Endothelial cell of umbilical vein (primary cell): ENCODE results near the gene LMTK3. TPM values are rescaled to one million over a fixed set of nuclear protein-coding genes. Genes with fewer than 3 reads are reported as not detected.
A peak's percentile ranks its signal among the peaks of the same experiment; 100 is the strongest.

Experiments used
- BruUV-seq: library from RNA; stranded (reverse); fragments of 400-500 nt; replicated peaks from 2 replicates; lab custom pipeline; 2021; lab: Mats Ljungman, UMichigan
- CTCF ChIA-PET: fragments of 300-600, 350-600 bp; sonication (Branson Sonifier 250); formaldehyde crosslinking; loops from one replicate; lab custom pipeline; 2021; ENCODE audit warnings: antibody characterized with exemption, inconsistent platforms; lab: Charles Lee
- POLR2A ChIA-PET: fragments of 300-600, 350-600 bp; sonication (Branson Sonifier 250); formaldehyde crosslinking; loops from one replicate; lab custom pipeline; 2021; ENCODE audit warnings: antibody characterized with exemption, inconsistent platforms; lab: Charles Lee
- DNase-seq: peaks from one replicate; pipeline ENCODE4 v3.0.0-alpha.2; 2011; ENCODE audit warnings: low read depth, low spot score
- FAIRE-seq: peaks from 2 replicates; lab custom pipeline; 2011; peaks lifted over from hg19 to GRCh38; lab: Jason Lieb, UNC
- H2AFZ ChIP-seq: 2 replicates; pipeline ENCODE4 v1.6.0; 2012; ENCODE audit warnings: low read depth, low read length, control low read depth, inconsistent platforms
- H3K27ac ChIP-seq: 2 replicates; pipeline ENCODE4 v1.5.1; 2011; ENCODE audit warnings: low read depth, mild to moderate bottlenecking, control low read depth, low read length, moderate library complexity; ENCODE audit not compliant: insufficient read depth
- H3K27me3 ChIP-seq, 2 experiments: 2 replicates each; pipeline versions ENCODE4 v1.6.0 to v1.6.1; 2011; ENCODE audit warnings: low read length in 2 of 2, mixed read lengths in 1 of 2; ENCODE audit not compliant: control insufficient read depth in 2 of 2, insufficient read depth in 2 of 2
- H3K36me3 ChIP-seq, 2 experiments: 2 replicates in 1 of 2; 3 replicates in 1 of 2; pipeline ENCODE4 v1.5.1; 2011; ENCODE audit warnings: low read length in 2 of 2, mild to moderate bottlenecking in 1 of 2, moderate library complexity in 1 of 2; ENCODE audit not compliant: control insufficient read depth in 2 of 2, insufficient read depth in 2 of 2; ENCODE audit errors: extremely low read depth in 1 of 2
- H3K4me1 ChIP-seq: 3 replicates; pipeline ENCODE4 v1.5.1; 2011; ENCODE audit warnings: mild to moderate bottlenecking, low read length; ENCODE audit not compliant: control insufficient read depth, insufficient read depth; ENCODE audit errors: extremely low read depth
- H3K4me2 ChIP-seq: 2 replicates; pipeline ENCODE4 v1.6.1; 2011; ENCODE audit warnings: low read length, control low read depth, mixed read lengths; ENCODE audit not compliant: insufficient read depth
- H3K4me3 ChIP-seq, 3 experiments: fragments of 200-600 bp in 1 of 3; sonication (generic), shearing (Covaris generic) in 1 of 3; replicated peaks in 1 of 3; 2 replicates each; pipeline ENCODE4 v1.5.1; 2011 to 2016; ENCODE audit warnings: control low read depth in 3 of 3, low read length in 3 of 3, mild to moderate bottlenecking in 2 of 3, inconsistent platforms in 1 of 3, low read depth in 1 of 3, moderate library complexity in 1 of 3; ENCODE audit not compliant: insufficient read depth in 1 of 3
- H3K79me2 ChIP-seq: 2 replicates; pipeline ENCODE4 v1.6.0; 2012; ENCODE audit warnings: low read length, inconsistent platforms; ENCODE audit not compliant: control insufficient read depth, insufficient read depth
- H3K9ac ChIP-seq: replicated peaks from 2 replicates; pipeline ENCODE3; 2011; ENCODE audit warnings: low read length, control low read depth; ENCODE audit not compliant: insufficient read depth; ENCODE audit errors: extremely low read depth
- H3K9me1 ChIP-seq: replicated peaks from 3 replicates; pipeline ENCODE4 v1.6.0; 2011; ENCODE audit warnings: mild to moderate bottlenecking, low read length; ENCODE audit not compliant: control insufficient read depth, insufficient read depth; ENCODE audit errors: extremely low read depth
- H3K9me3 ChIP-seq: replicated peaks from 2 replicates; pipeline ENCODE4 v1.5.1; 2012; ENCODE audit warnings: low read length, inconsistent platforms; ENCODE audit not compliant: control insufficient read depth, insufficient read depth
- H4K20me1 ChIP-seq: replicated peaks from 2 replicates; pipeline ENCODE3; 2011; ENCODE audit warnings: mild to moderate bottlenecking, low read length; ENCODE audit not compliant: control insufficient read depth, insufficient read depth; ENCODE audit errors: extremely low read depth
- CTCF ChIP-seq, 2 donors: IDR thresholded peaks; 1 replicate in 1 of 2; 2 replicates in 1 of 2; pipeline ENCODE4 v1.5.1; 2011; ENCODE audit warnings: low read length in 2 of 2, mild to moderate bottlenecking in 2 of 2, moderate library complexity in 2 of 2, control low read depth in 1 of 2, inconsistent platforms in 1 of 2, low read depth in 1 of 2; ENCODE audit not compliant: insufficient read depth in 1 of 2; ENCODE audit errors: extremely low read depth in 1 of 2
- EZH2 ChIP-seq: IDR thresholded peaks from 2 replicates; pipeline ENCODE4 v1.6.1; 2012; ENCODE audit warnings: borderline replicate concordance, low read depth, mild to moderate bottlenecking, moderate library complexity, low read length, inconsistent platforms; ENCODE audit not compliant: severe bottlenecking
- FOS ChIP-seq: IDR thresholded peaks from 2 replicates; pipeline ENCODE4 v1.6.1; 2011; ENCODE audit warnings: mild to moderate bottlenecking, low read length, moderate library complexity, borderline replicate concordance; ENCODE audit not compliant: insufficient read depth
- JUN ChIP-seq: IDR thresholded peaks from 2 replicates; pipeline ENCODE4 v1.6.1; 2011; ENCODE audit warnings: borderline replicate concordance, low read depth; ENCODE audit not compliant: insufficient read length, insufficient read depth
- MAX ChIP-seq: IDR thresholded peaks from 2 replicates; pipeline ENCODE4 v1.6.1; 2011; ENCODE audit not compliant: insufficient read depth, insufficient read length
- MYC ChIP-seq: IDR thresholded peaks from one replicate; pipeline ENCODE4 v1.6.1; 2011; ENCODE audit warnings: mild to moderate bottlenecking, low read depth, low read length
- POLR2A ChIP-seq: IDR thresholded peaks from 2 replicates; pipeline ENCODE4 v1.6.1; 2012; ENCODE audit warnings: low read depth, mild to moderate bottlenecking, control low read depth, low read length
- POLR2AphosphoS5 ChIP-seq: IDR thresholded peaks from 2 replicates; pipeline ENCODE4 v1.6.1; 2012; ENCODE audit warnings: low read depth, mild to moderate bottlenecking, control low read depth, low read length, moderate library complexity; ENCODE audit not compliant: insufficient read depth
- dilution Hi-C: fragments of 300-500 bp; cut with MboI; formaldehyde crosslinking; loops from one replicate; pipeline ENCODE4 v1.15.0; 2019; ENCODE audit warnings: low sequenced_read_pairs; ENCODE audit not compliant: extremely low pct_ligation_motif_present
- intact Hi-C: fragments of 100-400 bp; cut with micrococcal nuclease; formaldehyde crosslinking; loops from one replicate; pipeline ENCODE4 v1.10.0; 2022
- polyA plus RNA-seq, 4 experiments: library from polyadenylated mRNA; depleted of rRNA in 3 of 4; stranded (reverse) in 3 of 4; unstranded in 1 of 4; fragments of >200 nt; gene quantifications; 2 replicates each; pipeline versions ENCODE4 v1.2.1 to v1.2.3, GENCODE V29; 2011 to 2012; ENCODE audit warnings: missing spikeins in 1 of 4
- total RNA-seq: library from RNA; stranded (reverse); gene quantifications from 2 replicates; pipeline ENCODE4 v1.2.3, GENCODE V29; 2021

LMTK3 gene
- total and polyA plus RNA-seq, 2 donors (not counting 3 experiments of a cell fraction or from before 2014, with no cell fraction given) = 0.11 to 0.14 TPM

GRCh38 chr19:48556163-48556562 lies 44.5 kb upstream of the LMTK3 start:
- Histone ChIP-seq H3K79me2 (no peaks in the 10 kb centered on the region), H3K36me3 (no peaks in the 10 kb centered on the region), H2AFZ (no peak overlapping the region), H4K20me1 (no peaks in the 10 kb centered on the region), H3K27me3 (no peaks in the 10 kb centered on the region), H3K4me2 (no peak overlapping the region), H3K4me3 (no peak overlapping the region), H3K9me3 (no peaks in the 10 kb centered on the region), H3K27ac (no peak overlapping the region), H3K9me1 (no peaks in the 10 kb centered on the region), H3K9ac (no peak overlapping the region), H3K4me1 (peaks cover 5% of the 10 kb centered on the region)
- ChIA-PET POLR2A (interaction anchor here (0.7 to 1.4 kb wide), 2 partner anchors 9 to 86 kb away, joined by 4 to 5 read pairs; no protein-coding TSS in a partner anchor), CTCF (interaction anchor here (0.6 to 3.1 kb wide), 6 partner anchors 12 to 66 kb away, joined by 3 to 11 read pairs (median 4); no protein-coding TSS in a partner anchor)
- dilution Hi-C loops (no loop called here), intact Hi-C loops (no loop called here)
- FAIRE-seq (peak; percentile 83), DNase-seq (peak; percentile 50)
- no peak for TF ChIP-seq MYC
- TF ChIP-seq POLR2A = no peak
- no peak for TF ChIP-seq JUN
- TF ChIP-seq CTCF (IDR thresholded peaks at IDR 0.05; ENCODE audit: extremely low read depth in 1 of 2, insufficient read depth in 1 of 2, low read depth in 1 of 2, low read length in 2 of 2) = no peak
- TF ChIP-seq MAX = no peak
- TF ChIP-seq FOS = peak; percentile 48
- TF ChIP-seq POLR2AphosphoS5 = no peak
- no peak for TF ChIP-seq EZH2
- BruUV-seq = no TSS peak
